ENCODE results near the gene TMEM258. TPM values are rescaled to one million over a fixed set of nuclear protein-coding genes. Genes with fewer than 3 reads are reported as not detected.

Gene TMEM258
- total RNA-seq, 1 experiment from 2014 or later: 113 TPM

- no peak for DNase-seq (ENCODE audit: low spot score)
These were observed 14.9 kb downstream of the TMEM258 start for GRCh38 chr11:61777234-61778090.

DNA sequence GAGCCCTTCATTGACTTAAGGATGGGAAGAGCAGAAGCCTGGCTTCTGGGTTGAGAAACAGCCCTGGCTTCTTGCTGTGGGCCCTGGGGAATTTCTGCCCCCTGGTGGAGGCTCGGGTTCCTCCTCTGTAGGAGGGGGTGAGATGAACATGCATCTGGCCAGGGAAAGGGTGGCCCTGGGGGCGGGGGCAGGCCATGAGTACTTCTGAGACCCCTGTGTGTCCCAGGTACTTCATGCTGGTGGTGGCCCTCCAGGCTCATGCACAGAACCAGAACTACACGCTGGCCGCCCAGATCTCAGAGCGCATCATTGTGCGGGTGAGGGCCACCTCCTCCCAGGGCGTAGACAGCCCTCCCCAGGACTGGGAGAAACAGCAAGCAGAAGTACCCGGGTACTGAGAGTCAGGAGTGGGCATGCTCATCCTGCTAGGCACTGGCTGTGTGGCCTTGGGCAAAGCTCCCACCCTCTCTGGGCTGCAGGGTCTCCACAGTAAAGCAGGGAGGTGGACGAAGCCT lies 15.8 kb downstream of the TMEM258 start:
- peak; percentile 82 for DNase-seq (ENCODE audit: low spot score)

DNA sequence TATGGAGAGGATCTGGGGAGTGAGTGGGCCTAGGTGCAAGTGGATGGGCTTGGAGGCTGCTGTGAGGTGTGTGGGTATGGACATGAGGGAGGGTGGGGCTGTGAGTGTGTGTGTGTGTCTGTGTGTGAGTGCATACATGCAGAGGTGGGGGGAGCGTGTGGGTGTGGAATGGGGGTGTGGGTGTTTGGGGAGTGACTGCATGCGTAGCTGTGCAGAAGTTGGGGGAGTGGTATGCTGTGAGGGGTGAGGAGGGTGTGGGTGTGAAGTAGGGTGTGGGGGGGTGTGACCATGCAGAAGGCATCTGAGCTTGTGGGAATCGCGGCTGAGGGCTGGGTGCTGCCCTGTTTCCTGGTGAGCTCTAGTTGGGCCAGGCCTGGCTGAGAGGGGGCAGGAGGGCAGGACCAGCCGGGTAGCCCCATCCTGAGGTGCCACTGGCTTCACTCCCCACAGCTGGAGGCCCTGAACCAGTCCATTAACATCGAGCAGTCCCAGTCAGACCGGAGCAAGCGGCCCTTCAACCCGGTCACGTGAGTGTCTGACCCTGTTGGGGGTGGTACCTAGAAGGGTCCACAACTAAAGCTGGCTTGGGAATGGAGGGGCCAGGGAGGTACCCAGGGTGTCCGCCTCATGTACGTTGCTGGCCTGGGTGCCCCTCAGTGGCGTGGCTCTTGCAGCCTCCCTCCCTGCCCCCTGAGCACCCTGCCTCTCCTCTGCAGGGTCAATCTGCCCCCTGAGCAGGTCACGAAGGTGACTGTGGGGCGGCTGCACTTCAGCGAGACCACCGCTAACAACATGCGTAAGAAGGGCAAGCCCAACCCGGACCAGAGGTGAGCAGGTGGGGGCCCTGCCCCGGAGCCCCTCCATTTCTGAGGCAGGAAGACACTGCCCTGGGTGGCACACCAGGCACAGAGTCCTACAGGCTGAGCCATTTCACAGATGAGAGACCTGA lies 16.5 kb downstream of the TMEM258 start:
- DNase-seq (ENCODE audit: low spot score): no peak

GRCh38 chr11:61775106-61775505 lies 17.3 kb downstream of the TMEM258 start:
- DNase-seq (ENCODE audit: low spot score): no peak

GRCh38 chr11:61774411-61774810 lies 18.0 kb downstream of the TMEM258 start:
- no peak for DNase-seq (ENCODE audit: low spot score)

- DNase-seq (ENCODE audit: low spot score): no peak
These were observed 18.6 kb downstream of the TMEM258 start for GRCh38 chr11:61773809-61774208.

DNA sequence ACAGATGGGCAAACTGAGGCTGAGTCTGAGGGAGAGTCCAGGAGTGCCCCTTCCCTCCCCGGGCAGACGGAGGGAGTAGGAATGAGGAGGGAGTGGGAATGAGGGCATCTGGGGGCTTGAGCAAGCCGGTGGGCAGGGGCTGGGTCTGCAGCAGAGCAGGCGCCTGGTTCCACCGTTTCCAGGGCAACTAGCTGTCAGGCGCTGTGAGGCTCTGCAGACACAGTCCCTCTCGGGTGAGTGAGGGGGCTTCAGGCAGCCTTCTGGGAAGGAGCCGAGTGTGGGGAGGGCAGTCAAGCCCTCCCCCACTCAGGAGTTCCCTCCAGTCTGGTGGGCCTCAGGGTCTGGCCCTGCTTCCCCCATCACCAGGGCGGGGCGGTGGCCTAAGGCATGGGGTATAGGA lies 19.0 kb downstream of the TMEM258 start:
- DNase-seq (ENCODE audit: low spot score): no peak

GRCh38 chr11:61771985-61772455 lies 20.4 kb downstream of the TMEM258 start:
- DNase-seq (ENCODE audit: low spot score): no peak

DNA sequence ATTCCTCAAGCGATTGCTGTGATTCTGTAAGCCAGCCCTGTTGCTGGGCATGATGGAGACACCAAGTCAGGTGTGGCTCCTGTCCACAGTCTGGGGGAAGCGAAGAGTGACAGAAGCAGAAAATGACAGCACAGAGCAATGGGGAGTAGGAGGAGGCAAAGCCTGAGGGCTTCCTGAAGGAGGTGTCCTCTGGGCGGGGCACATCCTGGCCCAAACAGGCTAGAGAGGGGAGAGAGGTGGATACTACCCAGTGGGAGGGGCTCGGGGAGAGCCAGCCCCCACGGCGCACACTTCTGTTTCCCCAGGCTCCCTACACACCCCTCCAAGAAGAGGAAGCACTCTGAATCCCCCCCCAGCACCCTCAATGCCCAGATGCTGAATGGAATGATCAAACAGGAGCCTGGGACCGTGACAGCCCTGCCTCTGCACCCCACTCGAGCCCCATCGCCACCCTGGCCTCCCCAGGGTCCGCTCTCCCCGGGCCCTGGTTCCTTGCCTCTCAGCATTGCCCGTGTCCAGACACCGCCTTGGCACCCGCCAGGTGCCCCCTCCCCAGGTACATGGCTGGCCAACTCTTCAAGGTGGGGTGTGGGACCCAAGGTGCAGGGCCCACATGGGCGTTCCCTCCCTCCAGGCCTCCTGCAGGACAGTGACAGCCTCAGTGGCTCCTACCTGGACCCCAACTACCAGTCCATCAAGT lies 21.1 kb downstream of the TMEM258 start:
- no peak for DNase-seq (ENCODE audit: low spot score)

DNA sequence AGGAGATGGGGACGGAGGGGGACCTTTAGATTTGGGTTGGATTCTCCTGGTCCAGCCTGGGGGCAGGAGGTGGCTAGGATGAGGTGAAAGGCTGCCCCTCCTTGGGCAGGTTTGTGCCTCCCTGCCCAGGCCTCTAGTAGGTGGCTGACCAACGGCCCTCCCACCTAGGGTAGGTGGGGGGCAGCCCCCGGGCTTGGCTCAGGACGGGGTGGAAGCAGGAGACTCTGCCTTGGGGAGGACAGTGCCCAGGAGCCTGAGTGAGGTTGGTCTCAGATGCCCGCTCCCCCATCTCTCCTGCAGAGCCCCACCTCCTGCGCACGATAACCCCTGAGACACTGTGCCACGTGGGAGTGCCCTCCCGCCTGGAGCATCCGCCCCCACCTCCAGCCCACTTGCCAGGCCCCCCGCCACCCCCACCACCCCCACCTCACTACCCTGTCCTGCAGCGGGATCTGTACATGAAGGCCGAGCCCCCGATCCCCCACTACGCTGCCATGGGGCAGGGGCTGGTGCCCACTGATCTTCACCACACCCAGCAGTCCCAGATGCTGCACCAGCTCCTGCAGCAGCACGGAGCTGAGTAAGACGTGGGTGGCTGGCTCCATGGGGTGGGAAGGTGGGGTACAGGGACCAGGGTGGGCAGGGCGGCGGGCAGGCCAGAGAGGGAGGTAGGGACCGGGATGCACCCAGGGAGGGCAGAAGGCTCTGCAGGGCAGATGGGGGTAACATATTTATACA lies 22.3 kb downstream of the TMEM258 start:
- no peak for DNase-seq (ENCODE audit: low spot score)

DNA sequence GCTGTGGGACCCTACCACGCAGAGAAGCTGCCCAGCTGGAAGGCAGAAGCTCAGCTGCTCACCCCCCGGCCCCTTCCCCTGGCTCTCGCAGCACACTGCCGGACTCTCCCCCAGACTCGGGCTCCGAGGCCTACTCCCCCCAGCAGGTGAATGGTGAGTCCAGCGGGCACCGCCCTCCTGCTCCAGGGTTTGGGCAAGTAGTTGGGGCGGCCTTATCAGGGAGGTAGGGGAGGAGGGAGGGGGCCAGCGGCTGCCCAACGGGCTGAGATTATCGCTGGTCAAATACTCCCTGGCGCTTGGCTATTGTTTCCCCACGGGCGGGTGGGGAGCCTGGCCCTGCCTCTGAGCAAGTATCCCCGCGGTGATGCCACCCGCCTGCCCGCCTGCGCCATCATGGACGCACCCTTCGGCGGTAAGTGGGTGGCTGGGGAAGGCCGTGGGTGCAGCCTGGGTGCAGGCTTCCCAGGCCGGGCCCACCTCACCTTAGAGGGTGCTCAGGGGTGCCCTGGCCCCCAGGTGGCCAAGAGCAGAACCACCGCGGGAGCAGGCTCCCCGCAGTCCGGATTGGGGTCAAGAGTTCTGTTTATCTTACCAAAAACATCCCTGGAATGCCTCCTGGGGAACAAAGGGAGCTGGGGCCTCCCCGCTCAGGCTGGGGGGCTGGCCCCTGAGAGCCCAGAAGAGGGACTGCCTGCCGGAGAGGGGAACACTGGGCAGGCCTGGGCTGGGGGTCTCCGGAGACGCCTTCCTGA lies 23.1 kb downstream of the TMEM258 start:
- peak; percentile 56 for DNase-seq (ENCODE audit: low spot score)

DNA sequence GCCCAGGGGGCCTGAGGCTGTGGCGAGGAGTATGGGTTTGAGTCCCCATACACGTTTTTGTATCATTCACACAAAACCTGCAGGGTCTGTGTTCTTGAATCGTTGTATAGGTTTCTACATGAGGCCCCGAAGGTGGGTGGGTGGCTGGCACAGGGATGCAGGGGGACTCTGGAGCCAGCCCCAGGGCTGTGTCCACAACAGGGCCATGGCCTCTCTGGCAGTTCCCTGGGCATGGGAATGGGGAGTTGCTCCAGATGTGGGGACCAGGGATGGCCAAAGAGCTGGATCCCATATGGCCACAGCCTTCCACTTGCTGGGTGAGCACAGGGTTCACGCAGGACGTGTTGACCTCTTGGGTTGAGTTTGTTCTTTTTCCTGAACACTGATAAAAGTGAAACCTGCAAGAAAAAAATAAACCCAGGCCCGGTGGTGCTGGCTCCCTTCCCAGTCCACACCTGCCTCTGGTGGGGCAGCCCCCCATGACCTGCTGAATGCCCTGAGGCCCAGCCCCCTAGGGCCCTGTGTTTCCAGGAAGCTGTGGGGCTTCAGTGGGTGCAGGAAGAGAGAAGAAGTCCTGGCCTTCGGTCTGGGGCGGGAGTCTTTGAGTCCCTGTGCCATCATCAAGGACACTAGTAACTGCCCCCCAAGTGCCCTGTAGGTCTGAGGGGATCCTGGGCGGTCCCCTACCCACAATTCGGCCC lies 23.9 kb downstream of the TMEM258 start:
- no peak for DNase-seq (ENCODE audit: low spot score)

DNA sequence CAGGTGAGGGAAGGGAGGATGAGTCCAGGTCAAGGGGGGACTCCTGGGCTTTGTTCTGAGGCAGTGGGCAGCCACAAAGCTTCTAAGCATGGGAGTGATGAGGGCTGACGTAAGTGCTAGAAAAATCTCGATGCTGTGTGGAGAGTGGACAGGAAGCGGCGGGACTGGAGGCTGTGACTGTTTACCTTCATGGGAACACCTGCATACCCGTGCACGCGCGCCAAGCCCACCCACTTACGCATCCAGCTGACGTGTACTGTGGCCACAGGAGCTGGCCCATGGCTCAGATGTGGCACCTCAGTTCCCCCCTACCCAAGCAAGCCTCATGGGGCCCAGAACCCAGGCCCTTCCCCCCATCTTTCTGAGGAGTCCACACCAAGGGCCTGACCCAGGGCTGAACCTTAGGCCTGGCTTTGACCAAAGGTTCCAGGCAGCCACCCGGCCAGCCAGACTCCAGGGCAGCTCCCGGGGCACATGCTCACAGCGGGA lies 26.0 kb downstream of the TMEM258 start:
- DNase-seq (ENCODE audit: low spot score): peak; percentile 66

- no peak for DNase-seq (ENCODE audit: low spot score)
These were observed 26.7 kb downstream of the TMEM258 start for GRCh38 chr11:61765550-61766253.

DNA sequence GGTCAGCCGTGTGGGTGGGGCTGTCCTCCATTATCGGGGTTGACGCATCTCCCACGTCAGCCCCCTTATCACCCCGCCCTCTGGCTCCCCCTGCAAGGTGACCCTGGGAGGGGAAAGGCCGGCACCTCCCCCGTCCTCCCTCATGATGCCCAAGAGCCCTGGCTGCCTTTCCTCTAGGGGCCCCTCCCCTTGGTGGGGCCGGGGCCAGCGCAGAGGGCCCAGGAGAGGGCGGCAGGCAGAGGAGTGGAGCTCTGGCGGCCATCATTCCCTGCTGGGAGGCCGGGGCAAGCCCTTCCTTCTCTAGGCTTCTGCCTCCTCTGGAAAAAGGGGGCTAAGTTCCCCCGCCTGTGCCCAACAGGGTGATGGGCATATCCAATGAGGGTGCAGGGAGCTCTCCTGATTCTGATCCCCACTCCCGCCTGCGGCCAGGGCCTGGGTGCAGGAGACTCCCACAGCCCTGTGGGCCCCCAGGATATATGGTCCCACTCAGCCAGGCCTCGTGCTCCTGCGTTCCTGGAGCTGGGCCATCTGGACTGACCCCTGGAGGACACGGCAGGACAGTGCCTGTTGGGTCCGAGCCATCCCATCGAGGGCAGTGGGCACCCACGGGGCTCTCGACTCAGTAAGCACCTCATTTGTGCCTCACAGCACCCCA lies 27.7 kb downstream of the TMEM258 start:
- no peak for DNase-seq (ENCODE audit: low spot score)

- DNase-seq (ENCODE audit: low spot score): no peak
These were observed 28.3 kb downstream of the TMEM258 start for GRCh38 chr11:61763930-61764605.

- no peak for DNase-seq (ENCODE audit: low spot score)
These were observed 29.6 kb downstream of the TMEM258 start for GRCh38 chr11:61762798-61763197.

All from HT-29 (cell line).